Gastroesophageal sphincter (tissue), 4 donors: ENCODE measurements around the gene CLASP1. TPM values are rescaled to one million over a fixed set of nuclear protein-coding genes. Genes with fewer than 3 reads are reported as not detected.

Experiments used
- ATAC-seq: fragments of 150-250 bp; one replicate; pipeline ENCODE4 v1.9.1; 2016; ENCODE audit warnings: mild to moderate bottlenecking, moderate library complexity
- H3K27ac ChIP-seq, 4 donors: fragments of 200-600 bp; sonication (generic) in 3 of 4; 1 replicate in 3 of 4; 2 replicates in 1 of 4; pipeline ENCODE4 v1.5.1; 2016 to 2019
- H3K27me3 ChIP-seq: fragments of 200-600 bp; sonication (generic); one replicate; pipeline ENCODE4 v1.5.1; 2019
- H3K36me3 ChIP-seq, 2 donors: fragments of 200-600 bp; sonication (generic); one replicate each; pipeline ENCODE4 v1.5.1; 2019; ENCODE audit warnings: control low read depth in 1 of 2
- H3K4me1 ChIP-seq, 3 donors: fragments of 200-600 bp; sonication (generic); 1 replicate in 2 of 3; 2 replicates in 1 of 3; pipeline ENCODE4 v1.5.1; 2016 to 2019; ENCODE audit warnings: control low read depth in 2 of 3
- H3K4me3 ChIP-seq, 2 donors: fragments of 200-600 bp; sonication (generic); one replicate each; pipeline ENCODE4 v1.5.1; 2019; ENCODE audit warnings: mild to moderate bottlenecking in 1 of 2, moderate library complexity in 1 of 2
- H3K9me3 ChIP-seq, 3 donors: fragments of 200-600 bp; sonication (generic); one replicate each; pipeline ENCODE4 v1.5.1; 2017 to 2019; ENCODE audit warnings: control low read depth in 2 of 3
- EP300 ChIP-seq: sonication (generic); formaldehyde crosslinking; IDR thresholded peaks from one replicate; pipeline ENCODE4 v1.6.1; 2017; ENCODE audit warnings: antibody characterized with exemption, mild to moderate bottlenecking
- POLR2A ChIP-seq, 2 donors: fragments of 450-650 bp; IDR thresholded peaks; one replicate each; pipeline ENCODE4 v1.6.1; 2017; ENCODE audit warnings: antibody characterized with exemption in 2 of 2, mild to moderate bottlenecking in 2 of 2, moderate library complexity in 1 of 2
- POLR2AphosphoS5 ChIP-seq: sonication (generic); formaldehyde crosslinking; IDR thresholded peaks from one replicate; pipeline ENCODE4 v1.6.1; 2017; ENCODE audit warnings: antibody characterized with exemption
- WGBS, 2 donors: methylation state at CpG; one replicate each; pipeline ENCODE4 v1.1.5; 2018; ENCODE audit warnings: low coverage in 1 of 2; 5-methylcytosine and 5-hydroxymethylcytosine counted together
- total RNA-seq, 4 donors: library from RNA; depleted of rRNA; stranded (reverse); fragments of >200 nt; gene quantifications; one replicate each; pipeline ENCODE4 v1.1.0, GENCODE V29; 2016
- TF ChIP-seq, protein P1 (sequence below), 4 experiments: fragments of 200-600 bp in 2 of 4; fragments of 450-650 bp in 2 of 4; sonication (generic) in 1 of 4; IDR thresholded peaks; one replicate each; pipeline ENCODE4 v1.5.1; 2017 to 2019; ENCODE audit warnings: antibody characterized with exemption in 4 of 4, mild to moderate bottlenecking in 2 of 4, moderate library complexity in 2 of 4

The CLASP1 gene
- total RNA-seq, 4 donors from 2014 or later, result 72.0 to 108 (median 84.7) TPM

DNA sequence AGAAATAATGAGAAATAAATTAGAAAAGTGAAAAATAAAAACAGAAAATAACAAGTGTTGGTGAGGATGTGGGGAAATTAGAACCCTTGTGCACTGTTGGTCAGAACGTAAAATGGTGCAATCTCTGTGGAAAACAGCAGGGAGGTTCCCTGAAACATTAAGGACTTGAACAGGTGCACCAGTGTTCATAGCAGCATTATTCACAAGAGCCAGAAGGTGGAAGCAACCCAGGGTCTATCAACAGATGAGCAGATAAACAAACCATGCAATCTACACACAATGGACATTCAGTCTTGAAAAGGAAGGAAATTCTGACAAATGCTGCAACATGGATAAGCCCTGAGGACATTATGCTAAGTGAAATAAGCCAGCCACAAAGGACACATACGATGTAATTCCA lies 306.1 kb downstream of the CLASP1 start:
- Histone ChIP-seq H3K27ac (no peak overlapping the region), H3K36me3 (peaks cover 0 to 99% of the 10 kb centered on the region in 2 donors), H3K9me3 (no peaks in the 10 kb centered on the region), H3K4me3 (no peak overlapping the region), H3K27me3 (no peaks in the 10 kb centered on the region), H3K4me1 (no peaks in the 10 kb centered on the region)
- no peak for ATAC-seq
- TF ChIP-seq, protein P1, sequence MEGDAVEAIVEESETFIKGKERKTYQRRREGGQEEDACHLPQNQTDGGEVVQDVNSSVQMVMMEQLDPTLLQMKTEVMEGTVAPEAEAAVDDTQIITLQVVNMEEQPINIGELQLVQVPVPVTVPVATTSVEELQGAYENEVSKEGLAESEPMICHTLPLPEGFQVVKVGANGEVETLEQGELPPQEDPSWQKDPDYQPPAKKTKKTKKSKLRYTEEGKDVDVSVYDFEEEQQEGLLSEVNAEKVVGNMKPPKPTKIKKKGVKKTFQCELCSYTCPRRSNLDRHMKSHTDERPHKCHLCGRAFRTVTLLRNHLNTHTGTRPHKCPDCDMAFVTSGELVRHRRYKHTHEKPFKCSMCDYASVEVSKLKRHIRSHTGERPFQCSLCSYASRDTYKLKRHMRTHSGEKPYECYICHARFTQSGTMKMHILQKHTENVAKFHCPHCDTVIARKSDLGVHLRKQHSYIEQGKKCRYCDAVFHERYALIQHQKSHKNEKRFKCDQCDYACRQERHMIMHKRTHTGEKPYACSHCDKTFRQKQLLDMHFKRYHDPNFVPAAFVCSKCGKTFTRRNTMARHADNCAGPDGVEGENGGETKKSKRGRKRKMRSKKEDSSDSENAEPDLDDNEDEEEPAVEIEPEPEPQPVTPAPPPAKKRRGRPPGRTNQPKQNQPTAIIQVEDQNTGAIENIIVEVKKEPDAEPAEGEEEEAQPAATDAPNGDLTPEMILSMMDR (IDR thresholded peaks at IDR 0.05), result no peak
- TF ChIP-seq POLR2A (IDR thresholded peaks at IDR 0.05) (no peak), EP300 (no peak), POLR2AphosphoS5 (no peak)
- 71 to 95% methylated on average over 2 of the region's 2 CpGs for WGBS, 2 donors

GRCh38 chr2:121342751-121343150 lies 306.5 kb downstream of the CLASP1 start:
- no peaks in the 10 kb centered on the region for H3K27me3 ChIP-seq
- TF ChIP-seq, protein P1 (IDR thresholded peaks at IDR 0.05), result no peak
- TF ChIP-seq EP300 (no peak), POLR2AphosphoS5 (no peak), POLR2A (IDR thresholded peaks at IDR 0.05) (no peak)
- peaks cover 0 to 99% of the 10 kb centered on the region in 2 donors for H3K36me3 ChIP-seq
- H3K4me1 ChIP-seq, result no peaks in the 10 kb centered on the region
- no peak overlapping the region for H3K4me3 ChIP-seq
- H3K27ac ChIP-seq, result no peak overlapping the region
- WGBS, 2 donors, result 83 to 87% methylated on average over 2 to 5 of the region's 5 CpGs
- H3K9me3 ChIP-seq, result no peaks in the 10 kb centered on the region
- no peak for ATAC-seq

GRCh38 chr2:121340926-121341325 lies 308.3 kb downstream of the CLASP1 start:
- H3K9me3 ChIP-seq, result no peaks in the 10 kb centered on the region
- H3K4me1 ChIP-seq, result no peaks in the 10 kb centered on the region
- WGBS, 2 donors, result 86 to 93% methylated on average over 2 to 3 of the region's 4 CpGs
- ATAC-seq, result no peak
- TF ChIP-seq POLR2AphosphoS5 (no peak), POLR2A (IDR thresholded peaks at IDR 0.05) (no peak), EP300 (no peak)
- TF ChIP-seq, protein P1 (IDR thresholded peaks at IDR 0.05), result no peak
- H3K27ac ChIP-seq, result no peak overlapping the region
- no peak overlapping the region for H3K4me3 ChIP-seq
- H3K36me3 ChIP-seq, result peaks cover 0 to 82% of the 10 kb centered on the region in 2 donors
- H3K27me3 ChIP-seq, result no peaks in the 10 kb centered on the region

DNA sequence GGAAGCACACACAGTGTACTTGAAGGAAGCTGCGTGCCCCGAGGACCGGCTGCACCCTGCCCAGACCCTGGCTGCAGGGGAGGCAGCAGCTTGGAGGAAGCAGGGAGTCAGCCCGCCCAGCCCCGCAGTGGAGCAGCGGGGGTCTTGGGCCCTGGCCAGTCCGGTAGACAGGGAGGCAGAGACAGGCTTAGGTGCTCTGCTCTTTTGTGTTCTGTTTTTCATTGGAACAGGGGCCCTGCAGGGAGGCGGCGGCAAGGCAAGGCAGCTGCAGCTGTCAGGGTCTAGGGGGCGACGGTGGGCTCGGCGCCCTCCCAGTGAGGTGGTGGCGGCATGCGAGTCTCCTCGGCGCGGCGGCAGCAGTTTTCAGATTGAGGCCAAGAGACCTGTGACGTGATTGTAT lies 311.0 kb downstream of the CLASP1 start:
- H3K36me3 ChIP-seq, result peaks cover 0 to 55% of the 10 kb centered on the region in 2 donors

More for the DNA sequence above, 311.0 kb downstream of the CLASP1 start:
- Histone ChIP-seq H3K4me3 (no peak overlapping the region), H3K4me1 (no peaks in the 10 kb centered on the region), H3K27ac (no peak overlapping the region), H3K9me3 (no peaks in the 10 kb centered on the region), H3K27me3 (no peaks in the 10 kb centered on the region)
- WGBS, 2 donors, result 60 to 77% methylated on average over 3 of the region's 20 CpGs
- TF ChIP-seq, protein P1 (IDR thresholded peaks at IDR 0.05), result no peak
- ATAC-seq, result no peak
